Measurements from ENCODE around the gene TSPAN33. TPM values are rescaled to one million over a fixed set of nuclear protein-coding genes. Genes with fewer than 3 reads are reported as not detected.

TSPAN33 gene
- total and polyA plus RNA-seq, 2 of the 13 experiments (the other 11 are each of a cell fraction or from before 2014, with no cell fraction given) = 15.3 to 16.5 TPM

GRCh38 chr7:129127601-129128000 is 16.9 kb upstream of the TSPAN33 start:
- no peak for DNase-seq (ENCODE audit: low spot score)
- CTCF ChIA-PET (ENCODE audit: low intra/inter-chr PET ratio, low total read pairs) = no interaction called here
- Histone ChIP-seq H3K4me1 (ENCODE audit: insufficient read depth, low read length) (no peaks in the 10 kb centered on the region), H3K27me3 (ENCODE audit: control insufficient read depth in 1 of 2, insufficient read depth in 2 of 2, low read length in 2 of 2) (peaks cover 0 to 2% of the 10 kb centered on the region in 2 experiments; a peak in 2 of 5 replicates), H3K36me3 (replicated peaks in 1 of 2; ENCODE audit: control insufficient read depth in 1 of 2, insufficient read depth in 2 of 2, low read length in 2 of 2) (no peaks in the 10 kb centered on the region), H3K27ac (ENCODE audit: extremely low read length, insufficient read depth, low read length) (no peak overlapping the region), H3K79me2 (ENCODE audit: insufficient read depth, low read length) (no peaks in the 10 kb centered on the region), H4K20me1 (ENCODE audit: insufficient read depth, low read length) (no peaks in the 10 kb centered on the region), H3K9me3 (ENCODE audit: low read length) (no peaks in the 10 kb centered on the region), H3K9ac (ENCODE audit: insufficient read depth, low read depth, low read length) (no peak overlapping the region), H3K4me2 (ENCODE audit: low read depth, low read length) (no peak overlapping the region), H3K4me3 (replicated peaks in 1 of 3; ENCODE audit: insufficient read depth in 1 of 3, low read depth in 2 of 3, low read length in 3 of 3) (no peak overlapping the region), H2AFZ (ENCODE audit: low read length) (no peak overlapping the region)
- 86% methylated on average over 16 of the region's 28 CpGs for WGBS (ENCODE audit: low lambda C conversion rate)
- ATAC-seq = no peak
- no peak for TF ChIP-seq TBX3 (IDR thresholded peaks at IDR 0.05; ENCODE audit: borderline replicate concordance)
- no peak for TF ChIP-seq GRHL1 (CRISPR knock-in tag; conservative IDR thresholded peaks at IDR 0.05)
- no peak for TF ChIP-seq KMT2B (CRISPR knock-in tag; IDR thresholded peaks at IDR 0.05)
- no peak for TF ChIP-seq CHD4 (IDR thresholded peaks at IDR 0.05; ENCODE audit: borderline replicate concordance, low read length)
- TF ChIP-seq NFE2L2 (IDR thresholded peaks at IDR 0.05; ENCODE audit: low read length) = no peak
- TF ChIP-seq BHLHE40 (IDR thresholded peaks at IDR 0.05; ENCODE audit: low read length) = no peak
- no peak for TF ChIP-seq SMC3 (IDR thresholded peaks at IDR 0.05; ENCODE audit: low read length)
- TF ChIP-seq HMG20A (CRISPR knock-in tag; IDR thresholded peaks at IDR 0.05; ENCODE audit: borderline replicate concordance) = no peak
- TF ChIP-seq CHD2 (IDR thresholded peaks at IDR 0.05; ENCODE audit: low read depth, low read length) = no peak
- TF ChIP-seq NFRKB (IDR thresholded peaks at IDR 0.05) = no peak
- no peak for TF ChIP-seq ZNF124 (CRISPR knock-in tag; IDR thresholded peaks at IDR 0.05)
- TF ChIP-seq ZNF629 (CRISPR knock-in tag; conservative IDR thresholded peaks at IDR 0.05) = no peak
- TF ChIP-seq ATF7-NPFF (CRISPR knock-in tag; IDR thresholded peaks at IDR 0.05; ENCODE audit: low read depth) = no peak
- no peak for TF ChIP-seq MAFK (conservative IDR thresholded peaks at IDR 0.05 in 1 of 2, IDR thresholded peaks at IDR 0.05 in 1 of 2; ENCODE audit: low read length in 2 of 2)
- POLR2A ChIA-PET = no interaction called here
- in situ Hi-C loops (cut with HindIII; ENCODE audit: extremely low pct_ligation_motif_present, low pct_unique_long_range_greater_than_20kb) = no loop called here
- intact Hi-C loops (cut with micrococcal nuclease; ENCODE audit: unreplicated experiment) = no loop called here
- no TSS peak for BruUV-seq (replicated peaks)
- FAIRE-seq = no peak

Measured in HepG2 (cell line).